GM12801 (cell line): ENCODE data around the gene RALA.

Source experiments
- TF ChIP-seq, protein P1 (sequence below): IDR thresholded peaks from one replicate; pipeline ENCODE4 v1.5.1; 2011; ENCODE audit warnings: control low read depth; ENCODE audit not compliant: insufficient read length; ENCODE audit errors: extremely low read depth

RALA gene, protein sequence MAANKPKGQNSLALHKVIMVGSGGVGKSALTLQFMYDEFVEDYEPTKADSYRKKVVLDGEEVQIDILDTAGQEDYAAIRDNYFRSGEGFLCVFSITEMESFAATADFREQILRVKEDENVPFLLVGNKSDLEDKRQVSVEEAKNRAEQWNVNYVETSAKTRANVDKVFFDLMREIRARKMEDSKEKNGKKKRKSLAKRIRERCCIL

DNA sequence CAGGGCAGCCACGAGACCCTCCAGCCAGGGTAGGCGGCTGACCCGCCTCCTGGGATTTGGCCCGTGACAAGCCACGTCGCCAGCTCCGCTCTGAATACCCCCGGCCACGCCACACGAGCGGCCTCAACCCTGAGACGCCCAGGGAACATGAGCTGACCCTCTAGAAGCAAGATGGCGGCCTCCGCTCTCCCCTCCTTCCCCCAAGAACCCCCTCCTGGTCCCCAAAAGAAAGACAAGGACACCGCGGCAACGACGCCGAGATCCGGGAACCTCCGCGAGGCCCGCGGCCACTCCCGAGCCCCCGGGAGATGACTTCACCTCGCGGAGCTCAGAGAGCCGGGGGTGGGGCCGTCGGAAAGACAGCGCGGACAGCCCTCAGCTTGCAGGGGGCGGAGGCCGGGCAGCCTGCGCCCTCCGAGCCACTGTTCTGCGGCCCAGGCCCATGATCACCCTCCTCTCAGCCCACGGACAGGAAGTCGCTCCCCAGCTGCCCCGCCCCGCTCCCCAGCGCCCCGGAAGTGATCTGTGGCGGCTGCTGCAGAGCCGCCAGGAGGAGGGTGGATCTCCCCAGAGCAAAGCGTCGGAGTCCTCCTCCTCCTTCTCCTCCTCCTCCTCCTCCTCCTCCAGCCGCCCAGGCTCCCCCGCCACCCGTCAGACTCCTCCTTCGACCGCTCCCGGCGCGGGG, at the start of gene RALA:
RALA (plus strand) TSS at position 526 of the 685 bp plus-strand sequence. CDS start 63,096 bp downstream, outside the sequence.
- TF ChIP-seq, protein P1, sequence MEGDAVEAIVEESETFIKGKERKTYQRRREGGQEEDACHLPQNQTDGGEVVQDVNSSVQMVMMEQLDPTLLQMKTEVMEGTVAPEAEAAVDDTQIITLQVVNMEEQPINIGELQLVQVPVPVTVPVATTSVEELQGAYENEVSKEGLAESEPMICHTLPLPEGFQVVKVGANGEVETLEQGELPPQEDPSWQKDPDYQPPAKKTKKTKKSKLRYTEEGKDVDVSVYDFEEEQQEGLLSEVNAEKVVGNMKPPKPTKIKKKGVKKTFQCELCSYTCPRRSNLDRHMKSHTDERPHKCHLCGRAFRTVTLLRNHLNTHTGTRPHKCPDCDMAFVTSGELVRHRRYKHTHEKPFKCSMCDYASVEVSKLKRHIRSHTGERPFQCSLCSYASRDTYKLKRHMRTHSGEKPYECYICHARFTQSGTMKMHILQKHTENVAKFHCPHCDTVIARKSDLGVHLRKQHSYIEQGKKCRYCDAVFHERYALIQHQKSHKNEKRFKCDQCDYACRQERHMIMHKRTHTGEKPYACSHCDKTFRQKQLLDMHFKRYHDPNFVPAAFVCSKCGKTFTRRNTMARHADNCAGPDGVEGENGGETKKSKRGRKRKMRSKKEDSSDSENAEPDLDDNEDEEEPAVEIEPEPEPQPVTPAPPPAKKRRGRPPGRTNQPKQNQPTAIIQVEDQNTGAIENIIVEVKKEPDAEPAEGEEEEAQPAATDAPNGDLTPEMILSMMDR = no peak

DNA sequence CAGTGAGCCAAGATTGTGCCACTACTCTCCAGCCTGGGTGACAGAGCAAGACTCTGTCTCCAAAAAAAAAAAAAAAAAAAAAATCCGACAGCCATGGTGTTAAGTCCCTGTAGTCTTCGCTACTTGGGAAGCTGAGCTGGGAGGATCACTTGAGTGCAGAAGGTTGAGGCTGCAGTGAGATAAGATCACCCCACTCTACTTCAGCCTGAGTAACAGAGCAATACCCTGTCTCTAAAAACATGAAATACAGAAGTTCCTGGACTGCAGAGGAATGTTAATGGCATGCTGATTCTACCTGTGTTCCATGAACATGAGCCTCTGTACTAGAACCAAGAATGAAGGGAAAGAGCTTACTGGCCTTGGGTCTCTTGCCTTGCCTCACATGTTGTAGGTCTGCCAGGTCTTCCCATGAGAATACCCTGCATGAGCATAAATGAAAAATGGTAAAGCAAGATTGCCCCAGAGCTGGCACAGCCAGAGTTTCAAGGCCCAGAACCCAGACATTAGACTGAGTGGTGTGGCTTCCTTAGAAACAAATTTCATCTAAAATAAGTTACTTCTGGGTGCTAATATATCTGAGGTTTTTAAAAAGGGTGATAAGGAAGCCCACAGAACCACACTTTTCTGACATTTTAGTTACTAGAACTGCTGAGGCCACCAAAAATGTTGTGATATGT, 48.6 kb upstream of the RALA start:
- TF ChIP-seq, protein P1 = no peak

DNA sequence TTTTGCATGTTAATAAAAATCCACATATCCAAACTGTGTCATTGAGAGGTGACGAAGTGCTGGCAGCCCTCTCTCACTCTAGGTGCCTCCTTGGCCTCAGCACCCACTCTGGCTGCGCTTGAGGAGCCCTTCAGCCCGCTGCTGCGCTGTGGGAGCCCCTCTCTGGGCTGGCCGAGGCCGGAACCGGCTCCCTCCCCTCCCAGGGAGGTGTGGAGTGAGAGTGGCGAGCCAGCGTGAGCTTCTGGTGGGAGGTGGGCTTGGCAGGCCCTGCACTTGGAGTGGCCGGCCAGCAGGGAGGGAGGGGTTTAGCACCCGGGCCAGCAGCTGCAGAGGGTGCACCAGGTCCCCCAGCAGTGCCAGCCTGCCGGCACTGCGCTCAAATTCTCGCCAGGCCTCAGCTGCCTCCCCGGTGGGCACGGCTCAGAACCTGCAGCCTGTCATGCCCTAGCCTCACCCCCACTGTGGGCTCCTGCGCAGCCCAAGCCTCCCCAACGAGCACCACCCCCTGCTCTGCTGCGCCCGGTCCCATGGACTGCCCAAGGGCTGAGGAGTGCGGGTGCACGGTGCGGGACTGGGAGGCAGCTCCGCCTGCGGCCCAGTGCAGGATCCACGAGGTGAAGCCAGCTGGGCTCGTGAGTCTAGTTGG, 46.0 kb upstream of the RALA start:
- TF ChIP-seq, protein P1 = no peak

DNA sequence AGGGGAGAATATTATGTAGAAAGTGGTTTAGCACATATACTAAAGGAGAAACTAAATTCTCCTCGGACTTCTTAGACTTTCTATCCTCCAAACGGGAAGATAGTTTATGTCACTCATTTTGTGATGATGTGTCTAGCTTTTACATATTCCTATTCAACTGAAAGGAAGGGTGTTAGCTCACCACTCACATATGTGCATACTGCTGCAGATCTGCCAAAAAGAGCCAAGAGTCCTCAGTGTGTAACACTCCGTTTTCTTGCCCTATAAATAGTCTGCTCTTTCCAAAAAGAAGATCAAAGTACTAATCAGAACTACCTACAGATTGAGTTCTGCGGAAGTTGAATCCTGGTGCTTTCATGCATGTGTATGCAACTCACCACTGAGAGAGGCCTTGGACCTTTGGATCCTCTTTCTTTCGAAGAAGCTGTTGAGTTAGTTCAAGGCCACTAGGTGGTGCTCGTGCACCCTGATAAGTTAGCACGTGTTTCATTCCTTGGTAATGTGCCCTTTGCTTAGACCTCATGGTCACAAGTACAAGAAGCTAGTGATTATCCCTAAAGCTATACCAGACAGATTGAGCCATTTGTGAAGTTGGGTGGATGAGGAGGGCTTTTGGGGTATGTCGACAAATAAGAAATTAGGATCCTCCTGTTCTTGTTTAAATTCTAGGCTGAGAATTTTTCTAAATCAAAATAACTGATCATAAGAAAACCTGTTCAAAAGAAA, 43.1 kb upstream of the RALA start:
- TF ChIP-seq, protein P1 = peak; percentile 36

DNA sequence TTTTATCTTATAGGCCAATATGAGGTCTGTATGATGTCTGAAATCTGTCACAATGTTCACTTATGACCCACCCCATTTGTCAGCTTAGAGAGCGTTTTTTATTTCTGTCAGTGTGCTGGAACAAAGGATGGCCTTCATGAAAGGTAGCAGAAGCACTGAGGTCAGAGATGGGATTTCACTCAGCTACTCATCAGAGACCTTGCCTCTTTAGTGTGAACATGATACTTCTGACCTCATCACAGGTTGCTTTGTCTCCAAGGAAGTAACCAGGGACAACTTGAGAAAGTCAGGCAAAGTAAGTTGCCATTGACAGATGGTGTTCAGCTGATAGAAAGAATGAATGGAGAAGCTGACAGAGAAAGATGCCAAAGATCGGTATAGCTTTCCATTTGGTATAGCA, 40.8 kb upstream of the RALA start:
- TF ChIP-seq, protein P1 = no peak

DNA sequence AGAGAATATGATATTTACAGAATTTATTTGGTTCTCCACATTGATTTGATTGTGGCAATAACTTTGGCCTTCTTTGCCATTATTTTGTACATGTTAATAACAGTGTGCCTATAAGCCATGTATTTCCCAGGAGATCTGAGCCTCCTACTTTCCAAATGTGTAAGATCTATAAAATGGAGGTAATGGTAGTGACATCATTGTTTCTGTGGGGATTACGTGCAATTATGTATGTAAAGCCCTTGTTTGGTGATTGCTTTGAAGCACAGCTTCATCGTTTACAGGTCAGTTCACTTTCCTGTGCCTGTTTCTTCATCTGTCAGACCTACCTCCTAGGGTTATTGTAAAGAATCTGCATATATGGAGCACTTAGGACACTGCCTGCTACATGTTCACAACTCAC, 39.8 kb upstream of the RALA start:
- TF ChIP-seq, protein P1 = no peak
